Activated T-helper 1 cell treated with anti-CD3 and anti-CD28 coated beads, Interleukin-12 subunit alpha, Interleukin-12 subunit beta, Interleukin-2, Interleukin-4 antibody, amounts not matched to agents 30 ng/mL and 10 ng/mL and 1 ng/mL, durations not matched to agents 14 hours and 24 hours and 36 hours (primary cell): Measurements from ENCODE around the gene SLC46A2. TPM values are rescaled to one million over a fixed set of nuclear protein-coding genes. Genes with fewer than 3 reads are reported as not detected.

Experiments used
- DNase-seq: peaks from one replicate; pipeline ENCODE4 v3.0.0; 2021; ENCODE audit warnings: low spot score
- H3K27ac Mint-ChIP-seq: one replicate; pipeline ENCODE4 v1.8.0; 2021; ENCODE audit warnings: mild to moderate bottlenecking, mixed read lengths
- H3K27me3 Mint-ChIP-seq: one replicate; pipeline ENCODE4 v1.8.0; 2022; ENCODE audit warnings: mild to moderate bottlenecking, moderate library complexity, mixed read lengths; ENCODE audit not compliant: insufficient read depth
- H3K36me3 Mint-ChIP-seq: one replicate; pipeline ENCODE4 v1.8.0; 2021; ENCODE audit warnings: low read depth, mixed read lengths
- H3K4me1 Mint-ChIP-seq: one replicate; pipeline ENCODE4 v1.8.0; 2021; ENCODE audit warnings: low read depth, mixed read lengths
- H3K4me3 Mint-ChIP-seq: one replicate; pipeline ENCODE4 v1.8.0; 2021; ENCODE audit warnings: mild to moderate bottlenecking, moderate library complexity, mixed read lengths
- H3K9me3 Mint-ChIP-seq: one replicate; pipeline ENCODE4 v1.8.0; 2021; ENCODE audit warnings: mixed read lengths
- intact Hi-C: fragments of 100-400 bp; cut with micrococcal nuclease; formaldehyde crosslinking; loops from one replicate; pipeline ENCODE4 v1.15.1; 2024
- total RNA-seq: library from RNA; stranded (reverse); gene quantifications from 2 replicates; pipeline ENCODE4 v1.2.3, GENCODE V29; 2022

Gene SLC46A2, protein sequence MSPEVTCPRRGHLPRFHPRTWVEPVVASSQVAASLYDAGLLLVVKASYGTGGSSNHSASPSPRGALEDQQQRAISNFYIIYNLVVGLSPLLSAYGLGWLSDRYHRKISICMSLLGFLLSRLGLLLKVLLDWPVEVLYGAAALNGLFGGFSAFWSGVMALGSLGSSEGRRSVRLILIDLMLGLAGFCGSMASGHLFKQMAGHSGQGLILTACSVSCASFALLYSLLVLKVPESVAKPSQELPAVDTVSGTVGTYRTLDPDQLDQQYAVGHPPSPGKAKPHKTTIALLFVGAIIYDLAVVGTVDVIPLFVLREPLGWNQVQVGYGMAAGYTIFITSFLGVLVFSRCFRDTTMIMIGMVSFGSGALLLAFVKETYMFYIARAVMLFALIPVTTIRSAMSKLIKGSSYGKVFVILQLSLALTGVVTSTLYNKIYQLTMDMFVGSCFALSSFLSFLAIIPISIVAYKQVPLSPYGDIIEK
- not detected in 2 replicates for total RNA-seq

DNA sequence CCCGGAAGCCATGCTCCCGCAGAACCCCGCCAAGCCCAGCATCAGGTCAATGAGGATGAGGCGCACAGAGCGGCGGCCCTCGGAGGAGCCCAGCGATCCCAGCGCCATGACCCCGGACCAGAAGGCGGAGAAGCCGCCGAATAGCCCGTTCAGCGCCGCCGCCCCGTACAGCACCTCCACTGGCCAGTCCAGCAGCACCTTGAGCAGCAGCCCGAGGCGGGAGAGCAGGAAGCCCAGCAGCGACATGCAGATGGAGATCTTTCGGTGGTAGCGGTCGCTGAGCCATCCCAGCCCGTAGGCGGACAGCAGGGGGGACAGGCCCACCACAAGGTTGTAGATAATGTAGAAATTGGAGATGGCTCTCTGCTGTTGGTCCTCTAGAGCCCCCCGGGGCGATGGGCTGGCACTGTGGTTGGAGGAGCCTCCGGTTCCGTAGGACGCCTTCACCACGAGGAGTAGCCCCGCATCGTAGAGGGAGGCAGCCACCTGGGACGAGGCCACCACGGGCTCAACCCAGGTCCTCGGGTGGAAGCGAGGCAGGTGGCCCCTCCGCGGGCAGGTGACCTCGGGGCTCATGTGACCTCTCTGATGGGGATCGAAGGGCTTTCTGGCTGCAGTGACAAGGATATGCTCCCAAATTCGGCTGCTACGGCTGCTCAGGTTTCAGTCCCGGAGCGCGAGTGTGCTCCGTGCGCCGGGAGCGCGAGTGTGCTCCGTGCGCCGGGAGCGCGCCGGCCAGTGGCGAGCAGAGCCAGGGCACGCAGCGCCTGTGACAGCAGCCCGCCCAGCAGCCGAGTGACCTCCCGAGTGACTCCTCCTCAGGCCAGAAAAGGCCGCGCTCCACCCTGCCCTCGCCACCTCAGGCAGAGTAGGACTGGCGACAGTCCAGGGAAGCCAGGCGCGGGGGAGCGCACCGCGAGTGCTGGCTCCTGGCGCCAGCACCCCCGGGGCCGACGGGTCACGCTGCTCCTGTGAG lies at the start of gene SLC46A2:
TSS of gene SLC46A2 (minus strand) at position 771 of the 976 bp plus-strand sequence. CDS start at position 576, 195 bp downstream.
- H3K4me3 Mint-ChIP-seq: no peak within 1 kb of the TSS
- H3K27ac Mint-ChIP-seq: no peak within 1 kb of the TSS
- no peak for DNase-seq
- intact Hi-C loops: no loop called here
- H3K36me3 Mint-ChIP-seq: no peaks in the 10 kb centered on the region
- H3K9me3 Mint-ChIP-seq: no peaks in the 10 kb centered on the region
- peaks cover 39% of the 10 kb centered on the region for H3K27me3 Mint-ChIP-seq
- H3K4me1 Mint-ChIP-seq: peaks cover 10% of the 10 kb centered on the region

DNA sequence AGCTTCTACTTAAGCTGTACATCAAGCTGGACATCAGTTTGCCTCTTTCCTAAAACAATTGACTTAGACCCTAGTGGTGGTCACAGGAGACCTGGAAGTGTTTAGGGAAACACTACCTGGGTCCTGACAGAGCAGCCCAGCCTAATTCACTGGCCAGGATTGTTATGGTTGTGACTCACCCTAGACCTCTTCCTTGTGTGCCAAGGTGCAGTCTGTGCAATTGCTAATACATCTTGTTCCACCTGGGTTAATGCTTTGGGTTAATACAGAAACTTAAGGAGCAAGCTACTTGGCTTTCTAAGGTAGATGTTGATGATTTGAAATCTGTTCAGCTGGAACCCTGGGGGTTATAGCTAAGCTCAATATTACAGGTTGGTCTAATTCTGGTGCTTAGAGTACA lies 48.7 kb upstream of the SLC46A2 start:
- Mint-ChIP-seq H3K36me3 (no peaks in the 10 kb centered on the region), H3K4me3 (no peak overlapping the region), H3K4me1 (no peaks in the 10 kb centered on the region), H3K27ac (no peak overlapping the region), H3K27me3 (peaks cover 2% of the 10 kb centered on the region), H3K9me3 (peaks cover 8% of the 10 kb centered on the region)
- DNase-seq: no peak
- intact Hi-C loops: no loop called here

DNA sequence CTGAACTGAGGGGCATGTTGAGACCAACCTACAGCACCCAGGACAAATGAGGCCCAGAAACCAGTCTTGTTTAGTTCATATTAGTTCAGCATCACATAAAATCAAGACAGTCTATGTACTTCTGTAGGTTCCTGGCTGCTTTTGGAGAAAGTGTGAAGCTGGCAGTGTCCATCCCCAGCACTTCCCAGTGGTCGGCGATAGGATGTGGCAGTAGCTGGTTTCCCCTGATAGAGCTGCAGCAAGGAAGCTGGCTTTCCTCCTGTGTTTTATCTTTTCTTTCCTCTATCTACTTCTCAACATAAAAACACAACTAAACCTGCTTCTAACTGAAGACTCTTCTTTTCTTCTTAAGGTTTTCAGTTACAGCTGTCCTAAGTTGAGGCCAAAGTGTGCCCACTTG lies 43.0 kb upstream of the SLC46A2 start:
- intact Hi-C loops: no loop called here
- no peak for DNase-seq
- H3K27ac Mint-ChIP-seq: no peak overlapping the region
- H3K27me3 Mint-ChIP-seq: no peaks in the 10 kb centered on the region
- H3K4me3 Mint-ChIP-seq: no peak overlapping the region
- no peaks in the 10 kb centered on the region for H3K9me3 Mint-ChIP-seq
- no peaks in the 10 kb centered on the region for H3K4me1 Mint-ChIP-seq
- H3K36me3 Mint-ChIP-seq: no peaks in the 10 kb centered on the region

DNA sequence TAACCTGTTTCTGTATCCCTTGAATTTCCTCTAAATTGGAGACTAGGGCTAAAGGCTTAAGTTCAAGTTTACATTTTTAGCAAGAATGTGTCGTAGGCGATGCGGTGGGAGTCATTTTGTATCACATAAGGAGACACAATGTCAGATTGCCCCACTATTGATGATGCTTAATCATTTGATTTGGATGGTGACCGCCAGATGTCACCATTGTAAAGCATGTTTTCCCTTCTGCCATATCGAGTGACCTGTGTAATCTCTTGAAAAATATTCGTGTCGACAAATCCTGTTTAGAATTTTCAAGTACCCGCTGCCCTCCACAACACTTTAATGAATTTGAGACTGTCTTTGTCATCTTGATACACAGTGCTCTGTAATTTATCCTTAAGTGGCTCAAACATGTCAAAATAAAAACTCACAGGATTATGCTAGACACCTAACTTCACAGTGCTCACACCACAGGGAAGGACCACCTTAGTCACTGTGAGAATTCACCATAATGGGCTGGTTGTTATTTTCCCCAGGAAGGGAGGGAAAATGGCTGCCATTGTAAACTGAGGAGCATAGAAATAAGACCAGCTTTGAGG lies 34.5 kb upstream of the SLC46A2 start:
- no peak for DNase-seq
- no peak overlapping the region for H3K27ac Mint-ChIP-seq
- H3K9me3 Mint-ChIP-seq: no peaks in the 10 kb centered on the region
- H3K4me3 Mint-ChIP-seq: no peak overlapping the region
- H3K27me3 Mint-ChIP-seq: peaks cover 7% of the 10 kb centered on the region
- H3K36me3 Mint-ChIP-seq: no peaks in the 10 kb centered on the region
- no peaks in the 10 kb centered on the region for H3K4me1 Mint-ChIP-seq
- intact Hi-C loops: no loop called here

DNA sequence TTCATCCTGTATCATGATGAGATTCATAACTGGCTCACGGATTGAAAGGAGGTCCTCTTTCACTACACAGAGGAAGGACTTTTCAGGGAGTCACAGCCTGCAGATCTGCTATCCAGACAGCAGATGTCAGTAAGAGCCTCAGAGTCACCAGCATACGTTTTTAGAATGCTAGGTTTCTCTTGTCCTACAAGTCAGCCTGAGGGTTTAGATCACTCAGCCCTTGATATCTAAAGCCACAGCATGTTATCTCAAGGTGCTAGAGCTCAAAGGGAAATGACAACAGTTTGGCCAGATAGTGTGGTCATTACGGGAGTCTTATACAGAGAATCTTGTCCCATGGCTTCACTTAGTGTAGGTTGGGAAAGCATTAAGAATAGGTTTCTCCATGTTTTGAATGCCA lies 30.9 kb upstream of the SLC46A2 start:
- no peak for DNase-seq
- Mint-ChIP-seq H3K36me3 (no peaks in the 10 kb centered on the region), H3K4me1 (no peaks in the 10 kb centered on the region), H3K27ac (no peak overlapping the region), H3K4me3 (no peak overlapping the region), H3K27me3 (peaks cover 5% of the 10 kb centered on the region), H3K9me3 (no peaks in the 10 kb centered on the region)
- intact Hi-C loops: no loop called here

DNA sequence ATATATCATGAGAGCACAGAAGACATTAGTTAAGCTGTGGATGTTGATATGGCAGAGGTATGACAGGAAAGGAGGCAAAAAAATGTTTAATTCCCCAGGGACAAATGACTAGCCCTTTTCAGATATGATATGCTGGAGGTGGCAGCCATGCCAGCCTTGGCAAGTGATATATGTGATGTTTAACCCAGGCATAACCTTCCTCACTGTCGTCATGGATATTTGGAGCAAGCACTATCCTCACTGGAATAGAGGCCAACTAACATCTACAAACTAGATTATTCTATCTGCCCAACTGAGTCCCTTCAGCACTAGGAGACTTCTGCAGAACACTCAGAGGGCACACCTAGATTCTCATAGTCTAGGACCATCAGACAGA lies 27.3 kb upstream of the SLC46A2 start:
- H3K27me3 Mint-ChIP-seq: peaks cover 5% of the 10 kb centered on the region
- no peaks in the 10 kb centered on the region for H3K36me3 Mint-ChIP-seq
- no peak for DNase-seq
- H3K4me1 Mint-ChIP-seq: no peaks in the 10 kb centered on the region
- H3K9me3 Mint-ChIP-seq: no peaks in the 10 kb centered on the region
- no peak overlapping the region for H3K4me3 Mint-ChIP-seq
- intact Hi-C loops: no loop called here
- no peak overlapping the region for H3K27ac Mint-ChIP-seq

DNA sequence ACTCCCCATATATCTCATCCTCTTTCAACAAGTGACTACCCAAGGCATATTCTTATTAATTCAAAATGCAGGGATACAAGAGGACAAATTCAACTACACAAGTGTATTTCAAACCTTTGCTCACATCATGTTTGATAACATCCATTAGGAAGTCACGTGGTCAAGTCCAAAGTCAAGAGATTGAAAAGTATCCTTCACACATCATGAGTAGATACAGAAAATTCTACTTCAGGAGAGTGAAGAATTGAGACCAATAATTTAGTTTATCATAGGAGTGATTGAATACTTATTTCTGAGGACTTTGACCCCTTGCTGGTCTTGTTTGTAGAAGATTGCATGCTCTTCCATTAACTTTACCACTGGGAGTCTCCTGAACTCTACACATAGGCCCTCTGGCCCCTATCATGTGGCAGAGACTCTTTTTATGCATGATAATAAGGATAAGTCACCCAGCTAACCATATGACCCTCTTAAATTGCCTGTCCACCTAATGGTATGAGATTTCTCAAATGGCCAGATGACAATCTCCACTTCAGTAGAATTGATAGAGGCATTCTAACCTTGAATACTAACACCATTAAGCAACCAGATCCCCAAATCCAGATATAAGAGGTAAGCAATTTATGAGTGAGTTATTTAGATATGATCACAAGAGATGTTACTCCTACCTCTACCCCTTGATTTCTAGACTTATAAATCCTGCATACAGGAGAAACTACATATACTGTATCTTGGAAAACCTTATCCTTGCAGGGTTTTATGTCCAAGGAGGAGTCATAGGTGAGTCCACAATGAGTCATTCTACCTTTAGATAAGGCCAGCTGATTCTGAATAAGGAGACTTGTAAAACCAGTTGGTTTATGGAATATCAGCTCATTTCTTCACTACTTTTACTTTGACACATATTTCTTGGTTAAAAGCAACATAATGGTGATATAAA lies 26.6 kb upstream of the SLC46A2 start:
- DNase-seq: no peak
- Mint-ChIP-seq H3K27me3 (peaks cover 5% of the 10 kb centered on the region), H3K27ac (no peak overlapping the region), H3K9me3 (no peaks in the 10 kb centered on the region), H3K4me3 (no peak overlapping the region), H3K36me3 (no peaks in the 10 kb centered on the region), H3K4me1 (no peaks in the 10 kb centered on the region)
- intact Hi-C loops: no loop called here

DNA sequence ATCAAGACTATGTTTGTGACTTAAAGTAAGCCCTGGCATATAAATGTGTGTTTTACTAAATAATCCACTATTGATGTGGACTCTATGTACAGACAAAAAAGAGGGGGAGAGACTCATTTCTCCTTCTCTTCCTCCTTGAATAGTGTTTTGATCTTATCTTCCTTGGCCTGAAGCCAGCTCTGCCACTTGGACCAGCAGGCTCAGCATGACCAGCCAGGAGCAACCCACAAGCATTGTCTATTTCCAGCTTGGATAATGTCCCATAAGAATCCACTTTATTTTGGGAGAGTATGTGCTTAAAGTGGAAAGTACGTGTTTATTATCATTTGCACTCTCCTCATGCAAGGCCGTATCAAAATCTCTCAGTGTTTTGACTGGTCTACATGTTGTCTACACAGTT lies 23.8 kb upstream of the SLC46A2 start:
- H3K9me3 Mint-ChIP-seq: no peaks in the 10 kb centered on the region
- no peaks in the 10 kb centered on the region for H3K4me1 Mint-ChIP-seq
- H3K4me3 Mint-ChIP-seq: no peak overlapping the region
- no peak for DNase-seq
- H3K36me3 Mint-ChIP-seq: no peaks in the 10 kb centered on the region
- intact Hi-C loops: no loop called here
- no peak overlapping the region for H3K27ac Mint-ChIP-seq
- peaks cover 6% of the 10 kb centered on the region for H3K27me3 Mint-ChIP-seq

DNA sequence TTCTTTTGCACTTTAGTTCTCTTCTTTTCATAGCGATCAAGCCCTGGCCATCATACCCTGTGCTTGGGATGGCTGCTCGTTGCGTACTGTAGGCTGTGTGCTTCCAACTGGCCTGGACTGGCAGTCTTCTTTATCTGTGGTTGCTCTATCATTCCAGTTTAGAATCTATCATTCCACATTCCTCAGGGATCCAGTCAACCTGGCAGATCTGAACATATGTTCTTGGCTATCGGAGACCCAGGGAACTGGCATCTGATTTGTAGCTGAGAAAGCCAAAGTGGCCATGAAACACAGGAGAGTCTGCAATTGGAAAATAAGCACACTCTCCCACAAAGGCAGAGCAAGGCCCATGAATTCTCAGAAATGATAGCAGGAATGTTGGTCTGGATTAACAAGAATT lies 22.6 kb upstream of the SLC46A2 start:
- Mint-ChIP-seq H3K4me3 (no peak overlapping the region), H3K27me3 (peaks cover 6% of the 10 kb centered on the region)

DNA sequence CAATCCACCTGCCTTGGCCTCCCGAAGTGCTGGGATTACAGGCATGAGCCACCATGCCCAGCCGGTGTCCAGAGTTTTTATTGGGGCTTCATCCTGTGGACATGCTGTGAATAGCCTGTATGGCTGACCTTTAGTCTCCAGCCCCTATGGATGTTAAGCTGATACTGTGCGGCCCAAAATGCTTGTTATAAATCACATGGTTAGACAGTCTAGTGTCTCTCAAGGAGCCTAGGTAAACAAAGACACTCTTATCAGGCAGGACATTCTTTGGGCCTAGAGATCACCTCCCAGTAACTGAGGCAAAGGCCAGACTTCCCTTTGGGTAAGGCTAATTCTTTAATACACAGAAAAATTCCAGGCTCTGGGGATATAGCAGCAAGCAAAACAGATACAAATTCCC lies 22.0 kb upstream of the SLC46A2 start:
- no peak for DNase-seq
- no peaks in the 10 kb centered on the region for H3K4me1 Mint-ChIP-seq
- H3K36me3 Mint-ChIP-seq: no peaks in the 10 kb centered on the region
- H3K4me3 Mint-ChIP-seq: no peak overlapping the region
- no peaks in the 10 kb centered on the region for H3K9me3 Mint-ChIP-seq
- no peak overlapping the region for H3K27ac Mint-ChIP-seq
- peaks cover 9% of the 10 kb centered on the region for H3K27me3 Mint-ChIP-seq
- intact Hi-C loops: no loop called here

More for the DNA sequence above, 22.6 kb upstream of the SLC46A2 start:
- H3K36me3 Mint-ChIP-seq: no peaks in the 10 kb centered on the region
- no peaks in the 10 kb centered on the region for H3K9me3 Mint-ChIP-seq
- no peak for DNase-seq
- H3K27ac Mint-ChIP-seq: no peak overlapping the region
- no peaks in the 10 kb centered on the region for H3K4me1 Mint-ChIP-seq
- intact Hi-C loops: no loop called here

DNA sequence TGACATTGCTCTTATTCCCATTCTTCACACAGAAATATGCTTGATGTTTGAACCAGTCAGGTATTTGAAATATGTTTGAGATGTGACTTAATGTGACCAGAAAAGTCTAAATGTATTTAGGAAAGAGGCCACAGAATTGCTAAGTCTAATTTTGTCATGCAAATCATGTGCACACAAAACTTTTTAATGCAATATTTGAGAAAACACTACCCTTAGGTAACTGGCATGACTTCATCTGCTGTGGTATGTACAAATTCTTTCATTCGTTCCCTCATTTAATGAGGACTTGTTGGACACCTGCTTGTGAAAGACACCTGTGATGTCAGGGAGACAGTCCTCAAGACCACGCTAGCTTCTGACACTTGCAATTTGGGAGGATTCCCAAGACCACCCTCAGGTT lies 21.1 kb upstream of the SLC46A2 start:
- peaks cover 11% of the 10 kb centered on the region for H3K27me3 Mint-ChIP-seq
- H3K36me3 Mint-ChIP-seq: no peaks in the 10 kb centered on the region
- H3K27ac Mint-ChIP-seq: no peak overlapping the region
- H3K4me1 Mint-ChIP-seq: no peaks in the 10 kb centered on the region
- H3K9me3 Mint-ChIP-seq: no peaks in the 10 kb centered on the region
- DNase-seq: no peak
- intact Hi-C loops: no loop called here
- H3K4me3 Mint-ChIP-seq: no peak overlapping the region

DNA sequence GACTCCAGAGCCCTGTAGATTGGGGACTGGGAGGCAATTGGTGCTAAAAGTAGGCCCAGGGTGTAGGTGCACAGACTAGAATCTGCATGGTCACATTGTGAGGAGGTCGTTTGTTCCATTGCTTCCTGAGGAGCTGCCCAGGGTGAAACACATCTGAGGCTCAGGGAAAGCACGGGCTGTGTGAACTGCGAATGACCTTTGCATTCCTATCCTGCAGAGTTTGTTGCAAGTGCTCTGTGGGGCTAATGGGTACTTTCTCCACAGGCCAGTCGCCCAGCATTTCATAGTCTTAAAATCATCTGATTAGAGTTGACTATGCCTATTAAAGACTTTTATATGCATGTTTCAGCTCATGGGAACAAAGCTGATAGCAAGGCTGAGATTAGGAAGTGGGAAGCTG lies 14.4 kb upstream of the SLC46A2 start:
- DNase-seq: no peak
- intact Hi-C loops: no loop called here
- Mint-ChIP-seq H3K4me1 (peaks cover 11% of the 10 kb centered on the region), H3K9me3 (no peaks in the 10 kb centered on the region), H3K27ac (no peak overlapping the region), H3K36me3 (no peaks in the 10 kb centered on the region), H3K27me3 (peaks cover 24% of the 10 kb centered on the region), H3K4me3 (no peak overlapping the region)
